Amniotic stem cell (primary cell): ENCODE measurements around the gene MYO1B.

Source experiments
- DNase-seq: peaks from one replicate; lab custom pipeline; 2025; lab: John Stamatoyannopoulos, UW

The MYO1B gene

DNA sequence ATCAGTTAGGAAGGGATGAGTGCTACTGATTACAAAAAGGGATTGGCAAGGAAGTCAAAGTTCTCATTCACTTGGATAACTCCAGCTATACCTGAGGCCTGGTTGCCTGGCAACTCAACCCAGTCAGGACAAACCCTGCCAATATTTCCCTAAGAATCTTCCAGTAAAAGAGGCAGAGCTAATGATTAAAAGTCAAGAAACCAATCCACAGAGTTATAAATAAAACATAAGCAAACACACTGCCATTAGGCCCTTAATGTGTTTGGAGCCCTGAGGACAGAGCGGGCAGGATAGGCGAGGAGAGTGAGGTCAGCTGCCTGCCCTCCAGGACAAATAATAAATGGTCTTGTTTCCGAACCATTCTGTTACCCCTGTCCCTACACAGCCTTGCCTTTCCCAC is 217.2 kb downstream of the MYO1B start:
- no peak for DNase-seq

GRCh38 chr2:191463790-191464189 is 218.6 kb downstream of the MYO1B start:
- DNase-seq = no peak

DNA sequence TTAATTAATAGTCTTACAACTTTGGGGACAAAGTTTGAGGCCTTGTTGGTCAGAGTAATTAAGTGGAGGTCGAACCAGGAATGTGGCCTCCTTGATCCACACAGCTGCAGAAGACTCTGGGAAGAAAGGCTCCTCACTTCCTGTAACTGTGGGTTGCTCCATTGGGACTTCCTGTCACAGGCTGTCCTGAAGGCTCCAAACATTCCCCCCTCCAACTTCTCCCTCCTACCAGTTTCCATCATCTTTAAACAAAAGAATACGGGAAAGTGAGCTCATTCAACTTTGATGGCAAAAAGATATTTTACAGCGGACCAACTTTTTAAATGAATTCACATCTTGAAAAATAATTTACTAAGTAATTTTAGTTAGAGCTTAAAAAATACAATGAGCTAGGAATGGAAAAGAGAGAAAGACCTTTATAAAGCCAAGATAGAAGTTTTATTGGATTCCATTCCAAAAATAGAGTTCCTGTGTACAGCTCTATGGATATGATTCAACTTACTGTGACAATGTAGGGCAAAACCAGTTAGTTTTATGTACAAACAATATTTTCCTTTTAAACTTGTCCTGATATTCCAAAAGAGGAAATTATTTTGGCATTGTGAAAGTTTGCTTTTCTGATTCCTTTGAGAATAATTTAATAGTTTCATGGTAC is 220.7 kb downstream of the MYO1B start:
- DNase-seq = no peak

GRCh38 chr2:191467113-191467512 is 221.9 kb downstream of the MYO1B start:
- no peak for DNase-seq

GRCh38 chr2:191470306-191470705 is 225.1 kb downstream of the MYO1B start:
- no peak for DNase-seq

- no peak for DNase-seq
Measured at GRCh38 chr2:191474464-191474863, 229.3 kb downstream of the MYO1B start.
